GM12878 (cell line): ENCODE data around the gene CHN2. TPM values are rescaled to one million over a fixed set of nuclear protein-coding genes. Genes with fewer than 3 reads are reported as not detected.

Experiments
- ATAC-seq: fragments of 200-7000 bp; cut with Tn5 transposase; 3 replicates; pipeline ENCODE4 v1.9.1; 2020; ENCODE audit warnings: mild to moderate bottlenecking, moderate library complexity
- BruUV-seq: library from RNA; stranded (reverse); fragments of 400-500 nt; replicated peaks from 2 replicates; lab custom pipeline; 2021; lab: Mats Ljungman, UMichigan
- CTCF ChIA-PET: fragments of 300-600 bp; sonication (Branson Sonifier 250); formaldehyde crosslinking; extraction: SDS; loops from one replicate; lab custom pipeline; 2021; ENCODE audit warnings: inconsistent platforms; lab: Yijun Ruan, JAX
- POLR2A ChIA-PET: fragments of 350-600 bp; formaldehyde crosslinking; extraction: SDS; loops from one replicate; lab custom pipeline; 2021; ENCODE audit warnings: inconsistent platforms; lab: Charles Lee
- RAD21 ChIA-PET: fragments of 300-600 bp; sonication (Branson Sonifier 250); formaldehyde crosslinking; loops from one replicate; lab custom pipeline; 2023; ENCODE audit warnings: antibody characterized with exemption; ENCODE audit not compliant: unreplicated experiment; lab: Charles Lee
- SMC1A ChIA-PET: fragments of 300-600 bp; sonication (Branson Sonifier 250); formaldehyde crosslinking; loops from one replicate; lab custom pipeline; 2023; ENCODE audit not compliant: unreplicated experiment, uncharacterized antibody; lab: Charles Lee
- DNase-seq: peaks from one replicate; pipeline ENCODE4 v3.0.0-alpha.2; 2011; ENCODE audit warnings: low read depth, low spot score
- FAIRE-seq: peaks from 3 replicates; lab custom pipeline; 2011; peaks lifted over from hg19 to GRCh38; lab: Jason Lieb, UNC
- H2AFZ ChIP-seq: 2 replicates; pipeline ENCODE4 v1.6.0; 2011; ENCODE audit warnings: low read depth, low read length, control low read depth; ENCODE audit not compliant: control insufficient read depth
- H3K27ac ChIP-seq: 2 replicates; pipeline ENCODE4 v1.5.1; 2011; ENCODE audit warnings: control low read depth; ENCODE audit not compliant: control insufficient read depth, insufficient read depth
- H3K27me3 ChIP-seq, 2 experiments: replicated peaks in 1 of 2; 2 replicates each; pipeline versions ENCODE4 v1.6.0 to v1.6.1; 2011; ENCODE audit warnings: low read length in 1 of 2; ENCODE audit not compliant: control insufficient read depth in 2 of 2, insufficient read depth in 2 of 2
- H3K36me3 ChIP-seq, 2 experiments: 2 replicates each; pipeline ENCODE4 v1.5.1; 2011; ENCODE audit warnings: low read length in 1 of 2; ENCODE audit not compliant: control insufficient read depth in 2 of 2, insufficient read depth in 2 of 2
- H3K4me1 ChIP-seq: 2 replicates; pipeline ENCODE4 v1.6.1; 2011; ENCODE audit warnings: mild to moderate bottlenecking, low read length, moderate library complexity, mixed read lengths; ENCODE audit not compliant: control insufficient read depth, insufficient read depth
- H3K4me2 ChIP-seq: 2 replicates; pipeline ENCODE4 v1.6.0; 2011; ENCODE audit warnings: control low read depth; ENCODE audit not compliant: control insufficient read depth, insufficient read depth
- H3K4me3 ChIP-seq: fragments of 200-600 bp; sonication (generic); 2 replicates; pipeline ENCODE4 v1.5.1; 2016
- H3K79me2 ChIP-seq: 2 replicates; pipeline ENCODE4 v1.6.0; 2011; ENCODE audit warnings: low read length; ENCODE audit not compliant: control insufficient read depth, insufficient read depth
- H3K9ac ChIP-seq: 2 replicates; pipeline ENCODE4 v1.8.0; 2011; ENCODE audit warnings: low read length, control low read depth, mixed read lengths; ENCODE audit not compliant: control insufficient read depth, insufficient read depth
- H3K9me3 ChIP-seq: replicated peaks from 3 replicates; pipeline ENCODE4 v1.5.1; 2011; ENCODE audit warnings: mild to moderate bottlenecking, low read length; ENCODE audit not compliant: control insufficient read depth, insufficient read depth
- H4K20me1 ChIP-seq: 2 replicates; pipeline ENCODE4 v1.6.0; 2011; ENCODE audit not compliant: control insufficient read depth, insufficient read depth
- ATF7 ChIP-seq: fragments of 450-650 bp; IDR thresholded peaks from 2 replicates; pipeline ENCODE4 v1.6.1; 2016; ENCODE audit warnings: low read depth, mild to moderate bottlenecking
- CHD4 ChIP-seq: fragments of 200-600 bp; sonication (generic); IDR thresholded peaks from 2 replicates; pipeline ENCODE4 v1.6.1; 2016; ENCODE audit warnings: mild to moderate bottlenecking
- CREM ChIP-seq: IDR thresholded peaks from 2 replicates; pipeline ENCODE4 v1.6.1; 2014; ENCODE audit warnings: antibody characterized with exemption, low read depth
- HDAC2 ChIP-seq: fragments of 200-600 bp; sonication (generic); IDR thresholded peaks from 2 replicates; pipeline ENCODE4 v1.6.1; 2017
- IRF4 ChIP-seq: IDR thresholded peaks from 2 replicates; pipeline ENCODE4 v1.6.1; 2011; ENCODE audit warnings: low read depth, low read length
- JUND ChIP-seq: IDR thresholded peaks from 2 replicates; pipeline ENCODE4 v1.6.1; 2012; ENCODE audit warnings: low read depth, mild to moderate bottlenecking, low read length, improper control_type of control experiment, moderate library complexity
- MEF2A ChIP-seq: IDR thresholded peaks from 2 replicates; pipeline ENCODE4 v1.6.1; 2011; ENCODE audit warnings: low read depth, mild to moderate bottlenecking, low read length, moderate library complexity; ENCODE audit not compliant: insufficient read depth
- MTA3 ChIP-seq: IDR thresholded peaks from 2 replicates; pipeline ENCODE4 v1.6.1; 2012; ENCODE audit warnings: low read length, inconsistent platforms, borderline replicate concordance
- POU2F2 ChIP-seq: IDR thresholded peaks from 3 replicates; pipeline ENCODE4 v1.6.1; 2011; ENCODE audit warnings: low read depth, mild to moderate bottlenecking, low read length, borderline replicate concordance
- RCOR1 ChIP-seq: conservative IDR thresholded peaks from 2 replicates; pipeline ENCODE4 v1.6.1; 2012; ENCODE audit warnings: low read depth, low read length, improper control_type of control experiment
- SPI1 ChIP-seq: IDR thresholded peaks from 2 replicates; pipeline ENCODE4 v1.6.1; 2011; ENCODE audit warnings: low read depth, mild to moderate bottlenecking, low read length, moderate library complexity, borderline replicate concordance; ENCODE audit not compliant: insufficient read depth
- ZNF207 ChIP-seq: fragments of 450-650 bp; IDR thresholded peaks from 2 replicates; pipeline ENCODE4 v1.6.1; 2014; ENCODE audit warnings: antibody characterized with exemption, mild to moderate bottlenecking, borderline replicate concordance
- ZNF687 ChIP-seq: fragments of 450-650 bp; IDR thresholded peaks from 2 replicates; pipeline ENCODE4 v1.6.1; 2017; ENCODE audit warnings: mild to moderate bottlenecking, moderate library complexity
- WGBS: methylation state at CpG from one replicate; pipeline ENCODE4 v1.1.6; 2016; ENCODE audit warnings: low lambda C conversion rate; ENCODE audit not compliant: insufficient replicate concordance, insufficient coverage; ENCODE audit errors: missing lambda C conversion rate; 5-methylcytosine and 5-hydroxymethylcytosine counted together
- in situ Hi-C: fragments of 300-500 bp; cut with MboI; formaldehyde crosslinking; loops from 9 replicates; pipeline ENCODE4 v1.14.3; 2018; ENCODE audit warnings: mixed read lengths
- intact Hi-C: fragments of 100-400 bp; cut with micrococcal nuclease; formaldehyde crosslinking; loops from one replicate; pipeline ENCODE4 v1.14.2; 2022; ENCODE audit not compliant: unreplicated experiment
- polyA plus RNA-seq, 11 experiments: library from polyadenylated mRNA; depleted of rRNA in 4 of 11; unstranded in 6 of 11; stranded (reverse) in 5 of 11; fragments of >200 nt; fragmentation: Nextera tagmentation in 4 of 11; fragmentation: Illumina TruSeq in 1 of 11; extraction: Ambion mirVana in 4 of 11; extraction: Trizol in 1 of 11; gene quantifications; 1 replicate in 1 of 11; 2 replicates in 10 of 11; pipeline versions ENCODE4 v1.2.1 to v1.2.3, GENCODE V29; 2011 to 2016; ENCODE audit warnings: inconsistent platforms in 2 of 11, missing spikeins in 2 of 11, low read depth in 1 of 11
- total RNA-seq, 4 experiments: library from RNA; depleted of rRNA in 3 of 4; stranded (reverse); fragments of >200 nt in 3 of 4; fragmentation: Illumina TruSeq in 1 of 4; extraction: Trizol in 1 of 4; gene quantifications; 2 replicates each; pipeline versions ENCODE4 v1.2.1 to v1.2.3, GENCODE V29; 2013 to 2021
- TF ChIP-seq, protein P1 (sequence below): IDR thresholded peaks from 2 replicates; pipeline ENCODE4 v1.6.1; 2011; ENCODE audit warnings: low read depth, mild to moderate bottlenecking, low read length, moderate library complexity, borderline replicate concordance; ENCODE audit errors: extremely low read depth

CHN2 gene
- total and polyA plus RNA-seq, 10 of the 15 experiments (the other 5 are each of a cell fraction or from before 2014, with no cell fraction given): 0.11 to 3.8 (median 0.37) TPM; not detected in 2

DNA sequence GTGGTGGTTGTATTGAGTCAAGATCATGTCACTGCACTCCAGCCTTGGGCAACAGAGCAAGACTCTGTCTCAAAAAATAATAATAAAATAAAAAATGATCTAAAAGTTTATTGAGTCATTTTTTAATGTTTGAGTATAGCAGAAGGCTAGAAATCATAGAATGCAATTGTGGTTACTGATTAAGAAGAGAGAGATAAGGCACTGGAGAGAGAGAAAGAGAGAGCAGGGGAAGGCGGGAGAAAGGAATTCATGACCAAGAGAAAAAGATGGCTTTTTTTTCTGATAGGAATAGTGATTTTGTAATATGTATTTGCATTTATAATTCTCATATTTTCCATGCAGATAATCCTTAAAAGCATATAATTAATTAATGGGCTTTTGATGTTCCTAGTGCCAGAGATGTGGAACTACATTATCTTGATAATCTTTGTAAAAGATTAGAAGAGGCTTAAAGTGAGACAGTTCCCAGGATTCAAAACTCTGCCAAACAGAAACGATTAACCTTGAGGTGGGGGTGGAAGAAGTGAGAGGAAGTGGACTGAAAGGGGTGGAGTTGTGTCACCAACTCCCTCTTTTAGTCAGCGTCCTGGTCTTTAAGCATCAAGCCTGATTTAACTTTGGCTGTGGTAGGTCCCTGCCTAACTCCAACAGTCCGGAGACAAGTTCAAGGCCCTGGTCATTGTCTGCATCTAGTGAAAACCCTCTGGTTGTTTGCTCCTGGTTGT lies 76.2 kb downstream of the CHN2 start:
- ChIA-PET RAD21 (no interaction called here), POLR2A (no interaction called here), SMC1A (interaction anchor here (0.7 to 1.2 kb wide), 3 partner anchors 10 to 780 kb away, joined by 3 to 4 read pairs (median 3); no protein-coding TSS in a partner anchor), CTCF (interaction anchor here (1.0 to 1.1 kb wide), 2 partner anchors 82 to 138 kb away, joined by 3 read pairs; no protein-coding TSS in a partner anchor)
- H3K9me3 ChIP-seq: no peaks in the 10 kb centered on the region; the same call in 2 of the 3 replicates
- H3K79me2 ChIP-seq: no peaks in the 10 kb centered on the region
- 19% methylated on average over 4 of the region's 4 CpGs for WGBS
- H3K4me1 ChIP-seq: no peaks in the 10 kb centered on the region
- peak; percentile 90 for ATAC-seq
- H3K4me2 ChIP-seq: no peak overlapping the region
- no peak for DNase-seq
- H4K20me1 ChIP-seq: no peaks in the 10 kb centered on the region
- no TSS peak for BruUV-seq
- TF ChIP-seq, protein P1, sequence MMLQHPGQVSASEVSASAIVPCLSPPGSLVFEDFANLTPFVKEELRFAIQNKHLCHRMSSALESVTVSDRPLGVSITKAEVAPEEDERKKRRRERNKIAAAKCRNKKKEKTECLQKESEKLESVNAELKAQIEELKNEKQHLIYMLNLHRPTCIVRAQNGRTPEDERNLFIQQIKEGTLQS: no peak
- TF ChIP-seq MTA3 (no peak), POU2F2 (no peak), SPI1 (peak; percentile 65; the same call in 1 of the 2 replicates), JUND (no peak), CREM (no peak), RCOR1 (no peak), ZNF207 (no peak), ATF7 (no peak), HDAC2 (no peak), MEF2A (no peak), ZNF687 (no peak), IRF4 (peak; percentile 44; the same call in 1 of the 2 replicates), CHD4 (no peak)
- H3K9ac ChIP-seq: no peak overlapping the region
- H3K27me3 ChIP-seq: no peaks in the 10 kb centered on the region
- H3K27ac ChIP-seq: no peak overlapping the region
- H2AFZ ChIP-seq: no peak overlapping the region
- no peak overlapping the region for H3K4me3 ChIP-seq
- in situ Hi-C loops: no loop called here
- no peaks in the 10 kb centered on the region for H3K36me3 ChIP-seq
- FAIRE-seq: peak; percentile 13
- intact Hi-C loops: no loop called here
